Hypothalamus (tissue), 51 donors: ENCODE data around the gene TMEM219.
"Not testable (repeated sequence)": the region's sequence is repeated elsewhere in the genome, so short reads cannot be mapped to it uniquely, and the experiment has no call there.

Source experiments
- DNase-seq, 51 donors: peaks; one replicate each; lab custom pipeline; 2025; lab: John Stamatoyannopoulos, UW

Gene TMEM219

GRCh38 chr16:30009990-30010843 is 48.3 kb downstream of the TMEM219 start:
- peak in 1 of 51 donors; percentile 47 for DNase-seq

- peak in 9 of 51 donors; percentile 14 to 47 (median 27) for DNase-seq
These were observed 49.2 kb downstream of the TMEM219 start, which contains the start of gene DOC2A for GRCh38 chr16:30010844-30011713. DOC2A (minus strand) TSS chr16:30011027; CDS start chr16:30010222, 805 bp downstream.

- DNase-seq, result no peak
These were observed 50.0 kb downstream of the TMEM219 start for GRCh38 chr16:30011714-30012504.

GRCh38 chr16:30012598-30012997 is 50.7 kb downstream of the TMEM219 start:
- DNase-seq, result not testable (repeated sequence)

- not testable (repeated sequence) for DNase-seq
These were observed 53.6 kb downstream of the TMEM219 start for GRCh38 chr16:30015450-30015849.

- no peak for DNase-seq
These were observed 54.8 kb downstream of the TMEM219 start for GRCh38 chr16:30016555-30017276.

GRCh38 chr16:30017277-30017656 is 55.4 kb downstream of the TMEM219 start:
- no peak for DNase-seq

- not testable (repeated sequence) for DNase-seq
These were observed 56.1 kb downstream of the TMEM219 start for GRCh38 chr16:30017937-30018336.

- no peak for DNase-seq
These were observed 56.9 kb downstream of the TMEM219 start for GRCh38 chr16:30018731-30019158.
